Glomerular endothelial cell (primary cell): ENCODE results near the gene PNMA3. TPM values are rescaled to one million over a fixed set of nuclear protein-coding genes. Genes with fewer than 3 reads are reported as not detected.
"Not testable (repeated sequence)": the region's sequence is repeated elsewhere in the genome, so short reads cannot be mapped to it uniquely, and the experiment has no call there.

Source experiments
- DNase-seq: peaks from one replicate; pipeline ENCODE4 v3.0.0-alpha.2; 2011; ENCODE audit warnings: low read depth, low spot score; ENCODE audit errors: extremely low read depth
- total RNA-seq: library from RNA; depleted of rRNA; stranded (reverse); fragments of >200 nt; gene quantifications from 2 replicates; pipeline ENCODE4 v1.2.3, GENCODE V29; 2015

Gene PNMA3
- total RNA-seq, 1 donor from 2014 or later: 0.58 TPM

GRCh38 chrX:153073331-153073730 is 17.1 kb downstream of the PNMA3 start:
- not testable (repeated sequence) for DNase-seq

DNA sequence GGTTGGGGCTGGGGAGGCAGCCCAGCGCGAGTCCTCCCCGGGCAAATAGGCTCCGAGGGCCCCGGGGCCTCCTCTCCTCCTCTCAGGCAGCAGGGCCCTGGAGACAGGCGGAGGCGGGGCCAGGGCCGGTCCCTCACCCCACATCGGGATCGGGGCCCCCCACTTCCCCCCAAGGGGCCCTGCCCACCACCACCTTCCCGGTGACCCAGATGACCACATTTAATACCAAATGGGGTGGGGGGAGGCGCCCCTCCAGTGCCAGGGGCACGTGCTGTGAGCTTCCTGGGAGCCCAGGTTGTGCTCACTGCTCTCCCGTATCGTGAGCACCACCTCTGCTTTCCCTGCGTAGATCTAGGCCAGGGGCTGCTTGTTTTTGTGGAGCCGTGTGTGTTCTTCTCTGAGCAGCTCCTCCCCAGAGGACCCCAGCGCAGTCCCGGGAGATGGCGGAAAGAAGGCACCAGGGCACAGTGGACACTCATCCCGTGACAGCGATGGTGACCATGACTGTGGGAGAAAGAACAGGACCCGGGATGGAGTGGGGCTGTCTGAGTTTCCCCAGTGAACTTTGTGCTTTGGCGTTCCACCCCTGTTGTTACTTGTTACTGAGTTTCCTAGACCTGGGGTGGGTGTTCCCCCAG is 18.1 kb downstream of the PNMA3 start:
- no peak for DNase-seq

- no peak for DNase-seq
Measured at GRCh38 chrX:153074935-153075334, 18.7 kb downstream of the PNMA3 start.

GRCh38 chrX:153075366-153075765 is 19.1 kb downstream of the PNMA3 start:
- no peak for DNase-seq

GRCh38 chrX:153077437-153078135 is 21.3 kb downstream of the PNMA3 start:
- not testable (repeated sequence) for DNase-seq

GRCh38 chrX:153083238-153083923 is 27.1 kb downstream of the PNMA3 start:
- DNase-seq: not testable (repeated sequence)

DNA sequence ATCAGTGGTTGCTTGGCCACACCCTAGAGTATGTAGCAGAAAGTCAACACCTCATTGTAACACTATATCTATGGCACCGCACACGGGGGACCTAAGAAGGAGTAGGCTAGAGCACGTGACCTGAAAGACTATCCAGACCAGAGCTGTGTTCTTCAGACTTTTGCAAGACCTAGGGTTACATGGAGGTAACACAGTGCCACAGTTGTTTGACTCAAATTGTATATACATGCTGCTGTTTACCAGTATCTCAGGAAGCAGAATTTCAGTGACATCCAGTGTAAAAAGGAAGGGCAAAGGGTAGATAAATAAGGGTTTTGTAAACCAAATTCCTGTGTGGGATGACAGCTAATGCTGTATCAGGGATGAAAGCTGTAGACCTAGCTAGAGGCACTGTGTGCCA is 46.1 kb downstream of the PNMA3 start:
- no peak for DNase-seq

DNA sequence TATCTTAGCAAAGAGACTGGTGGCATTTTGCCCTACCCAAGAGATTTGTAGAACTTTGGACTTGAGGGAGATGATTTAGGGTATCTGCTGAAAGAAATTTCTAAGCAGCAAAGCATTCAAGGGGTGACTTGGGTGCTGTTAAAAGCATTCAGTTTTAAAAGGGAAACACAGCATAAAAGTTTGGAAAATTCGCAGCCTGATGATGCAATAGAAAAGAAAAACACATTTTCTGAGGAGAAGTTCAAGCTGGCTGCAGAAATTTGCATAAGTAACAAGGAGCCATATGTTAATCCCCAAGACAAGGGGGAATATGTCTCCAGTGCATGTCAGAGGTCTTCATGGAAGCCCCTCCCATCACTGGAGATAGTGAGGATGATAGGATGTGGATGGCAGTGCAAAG is 48.7 kb downstream of the PNMA3 start:
- DNase-seq: not testable (repeated sequence)

DNA sequence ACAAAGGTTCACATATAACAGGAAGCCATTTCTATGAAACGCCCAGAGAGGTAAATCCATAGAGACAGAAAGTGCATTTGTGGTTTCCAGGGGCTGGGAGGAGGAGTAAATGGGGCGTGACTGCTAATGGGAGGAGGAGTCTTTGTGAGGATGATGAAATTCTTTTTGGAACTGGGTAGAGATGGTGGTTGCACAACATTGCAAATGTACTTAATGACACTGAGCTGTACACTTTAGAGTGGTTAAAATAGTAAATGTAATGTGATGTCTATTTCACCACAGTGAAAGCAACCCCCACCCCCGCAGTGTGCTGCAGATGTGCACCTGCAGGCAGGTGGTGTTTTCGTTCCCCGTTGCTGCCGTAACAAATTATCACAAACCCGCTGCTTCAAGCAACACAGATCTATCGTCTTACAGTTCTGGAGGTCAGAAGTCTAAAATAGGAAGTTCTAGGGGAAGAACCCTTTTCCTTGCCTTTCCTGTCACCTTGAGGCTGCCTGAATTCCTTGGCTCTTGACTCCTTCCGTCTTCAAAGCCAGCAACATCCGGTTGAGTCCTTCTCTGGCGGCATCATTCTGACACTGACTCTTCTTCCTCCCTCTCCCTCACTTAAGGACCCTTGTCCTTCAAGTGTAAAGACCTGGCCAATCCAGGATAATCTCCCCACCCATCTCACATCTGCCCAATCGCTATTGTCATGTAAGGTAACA is 50.0 kb downstream of the PNMA3 start:
- DNase-seq: not testable (repeated sequence)

Other genes with a start within 250 kb of the PNMA3 start
- 24.7 and 40.7 TPM in 2 replicates for gene CETN2, start 225.7 kb upstream of the PNMA3 start, total RNA-seq
- 21.5 and 23.4 TPM in 2 replicates for gene NSDHL, start 225.4 kb upstream of the PNMA3 start, total RNA-seq
- 9.4 and 20.9 TPM in 2 replicates for gene ZNF185, start 158.4 kb upstream of the PNMA3 start, total RNA-seq
- not detected in 2 replicates for gene PNMA5, start 62.4 kb upstream of the PNMA3 start, total RNA-seq
- 2.1 and 2.5 TPM in 2 replicates for gene PNMA6A, start 16.0 kb downstream of the PNMA3 start, total RNA-seq
- not detected in 2 replicates for gene MAGEA1, start 122.8 kb downstream of the PNMA3 start, total RNA-seq